Stimulated activated naive CD4-positive, alpha-beta T cell (primary cell): Measurements from ENCODE around the gene GLYR1.

ENCODE experiments used
- DNase-seq, 6 experiments: peaks; one replicate each; lab custom pipeline; 2025; lab: John Stamatoyannopoulos, UW

Gene GLYR1

GRCh38 chr16:4805231-4805630 is 41.9 kb downstream of the GLYR1 start:
- no peak for DNase-seq

- DNase-seq = no peak
Measured at GRCh38 chr16:4803898-4804762, 43.0 kb downstream of the GLYR1 start.

GRCh38 chr16:4803401-4803844 is 43.7 kb downstream of the GLYR1 start:
- no peak for DNase-seq

- DNase-seq = peak; percentile 70 to 98 (median 90)
Measured at GRCh38 chr16:4802659-4803287, 44.3 kb downstream of the GLYR1 start.

GRCh38 chr16:4801962-4802658 is 45.0 kb downstream of the GLYR1 start, which contains the start of gene ROGDI:
TSS of gene ROGDI (minus strand) at chr16:4802633. CDS start at chr16:4802571, 62 bp downstream.
- DNase-seq = peak; percentile 78 to 91 (median 88)

- DNase-seq = peak in 1 of 6 experiments; percentile 34
Measured at GRCh38 chr16:4801051-4801961, 45.8 kb downstream of the GLYR1 start.

- DNase-seq = no peak
Measured at GRCh38 chr16:4800290-4801041, 46.6 kb downstream of the GLYR1 start.

- DNase-seq = no peak
Measured at GRCh38 chr16:4799171-4799855, 47.8 kb downstream of the GLYR1 start.

- DNase-seq = no peak
Measured at GRCh38 chr16:4798456-4798855, 48.6 kb downstream of the GLYR1 start.

GRCh38 chr16:4797805-4798252 is 49.3 kb downstream of the GLYR1 start:
- DNase-seq = no peak

GRCh38 chr16:4796982-4797804 is 49.9 kb downstream of the GLYR1 start:
- no peak for DNase-seq

GRCh38 chr16:4795828-4796572 is 51.1 kb downstream of the GLYR1 start:
- no peak for DNase-seq

GRCh38 chr16:4795181-4795827 is 51.8 kb downstream of the GLYR1 start, which contains the start of gene SMIM22:
TSS of gene SMIM22 (plus strand) at chr16:4795369. CDS start at chr16:4795735, 366 bp downstream.
- no peak for DNase-seq

- DNase-seq = no peak
Measured at GRCh38 chr16:4792951-4793513, 54.1 kb downstream of the GLYR1 start.

- no peak for DNase-seq
Measured at GRCh38 chr16:4790871-4791270, 56.2 kb downstream of the GLYR1 start.

GRCh38 chr16:4790261-4790660 is 56.8 kb downstream of the GLYR1 start:
- DNase-seq = no peak

GRCh38 chr16:4788910-4789309 is 58.2 kb downstream of the GLYR1 start:
- DNase-seq = no peak
